GM12892 (cell line): Measurements from ENCODE around the gene EEF1A2.

Experiments
- POLR2A ChIP-seq: IDR thresholded peaks from 2 replicates; pipeline ENCODE4 v1.6.1; 2011; ENCODE audit warnings: low read depth, low read length, control low read depth
- POLR2AphosphoS5 ChIP-seq: IDR thresholded peaks from 2 replicates; pipeline ENCODE4 v1.6.1; 2011; ENCODE audit warnings: low read depth, low read length, control low read depth
- TAF1 ChIP-seq: IDR thresholded peaks from 2 replicates; pipeline ENCODE4 v1.6.1; 2011; ENCODE audit warnings: low read depth, mild to moderate bottlenecking, control low read depth, low read length, borderline replicate concordance

GRCh38 chr20:63525971-63526370 lies 27.1 kb upstream of the EEF1A2 start:
- TF ChIP-seq TAF1 (no peak), POLR2A (peak; percentile 49; the same call in 1 of the 2 replicates), POLR2AphosphoS5 (no peak)
